Measurements from ENCODE around the gene KCNT2.
A peak's percentile ranks its signal among the peaks of the same experiment; 100 is the strongest.

The KCNT2 gene

GRCh38 chr1:196577386-196577785 is 30.9 kb downstream of the KCNT2 start:
- no peak for DNase-seq (ENCODE audit: low read depth)
- H3K4me3 ChIP-seq (ENCODE audit: control insufficient read depth, low read depth, low read length), result no peak overlapping the region
- TF ChIP-seq CTCF (conservative IDR thresholded peaks at IDR 0.05; ENCODE audit: control insufficient read depth, insufficient read depth, low read depth, low read length), result no peak

GRCh38 chr1:196573226-196573625 is 35.0 kb downstream of the KCNT2 start:
- no peak overlapping the region for H3K4me3 ChIP-seq (ENCODE audit: control insufficient read depth, low read depth, low read length)
- TF ChIP-seq CTCF (conservative IDR thresholded peaks at IDR 0.05; ENCODE audit: control insufficient read depth, insufficient read depth, low read depth, low read length), result no peak
- DNase-seq (ENCODE audit: low read depth), result no peak

DNA sequence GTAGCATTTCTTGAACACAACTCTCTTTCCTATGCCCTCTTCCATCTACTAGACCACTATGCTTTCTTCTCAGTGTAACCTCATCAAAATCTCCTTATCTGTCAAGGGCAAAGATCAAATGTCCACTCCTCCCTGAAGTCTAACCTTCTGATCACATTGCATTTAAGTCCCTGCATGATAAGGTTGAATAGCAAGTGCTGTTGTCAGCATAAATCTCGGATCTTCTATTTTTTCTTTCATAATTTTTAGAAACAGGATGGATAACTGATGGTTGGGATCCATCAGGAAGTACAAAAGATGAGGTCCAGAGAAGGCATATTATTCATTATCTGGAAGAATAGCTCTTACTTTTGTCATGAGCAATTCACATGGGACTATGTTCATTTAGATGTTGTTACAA is 41.0 kb downstream of the KCNT2 start:
- no peak for TF ChIP-seq CTCF (conservative IDR thresholded peaks at IDR 0.05; ENCODE audit: control insufficient read depth, insufficient read depth, low read depth, low read length)
- DNase-seq (ENCODE audit: low read depth), result no peak
- H3K4me3 ChIP-seq (ENCODE audit: control insufficient read depth, low read depth, low read length), result no peak overlapping the region

GRCh38 chr1:196563768-196564167 is 44.5 kb downstream of the KCNT2 start:
- TF ChIP-seq CTCF (conservative IDR thresholded peaks at IDR 0.05; ENCODE audit: control insufficient read depth, insufficient read depth, low read depth, low read length), result no peak
- no peak overlapping the region for H3K4me3 ChIP-seq (ENCODE audit: control insufficient read depth, low read depth, low read length)
- DNase-seq (ENCODE audit: low read depth), result no peak

- TF ChIP-seq CTCF (conservative IDR thresholded peaks at IDR 0.05; ENCODE audit: control insufficient read depth, insufficient read depth, low read depth, low read length), result no peak
- DNase-seq (ENCODE audit: low read depth), result no peak
- no peak overlapping the region for H3K4me3 ChIP-seq (ENCODE audit: control insufficient read depth, low read depth, low read length)
Measured at GRCh38 chr1:196559314-196559713, 48.9 kb downstream of the KCNT2 start.

DNA sequence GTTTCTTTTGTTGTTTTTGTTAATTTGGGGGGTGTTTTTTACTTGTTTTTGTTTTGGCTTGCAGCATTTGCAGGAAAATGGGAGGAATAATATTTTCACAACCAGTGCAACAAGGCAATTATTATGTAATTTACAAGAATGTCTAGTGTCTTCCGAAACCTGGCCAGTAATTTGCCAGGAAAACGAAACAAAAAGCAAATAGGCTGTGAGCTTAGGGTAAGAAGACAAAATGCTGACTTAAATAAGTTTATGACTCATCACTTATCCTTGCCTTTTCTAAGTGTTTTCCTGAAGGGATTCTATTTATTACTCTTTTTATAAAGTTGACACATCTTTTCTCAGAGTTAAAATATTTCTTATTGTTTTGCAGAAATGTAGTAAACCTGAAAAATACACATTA is 49.8 kb downstream of the KCNT2 start:
- peak overlapping the region; percentile 44 for H3K4me3 ChIP-seq (ENCODE audit: control insufficient read depth, low read depth, low read length)
- peak; percentile 86 for DNase-seq (ENCODE audit: low read depth)
- TF ChIP-seq CTCF (conservative IDR thresholded peaks at IDR 0.05; ENCODE audit: control insufficient read depth, insufficient read depth, low read depth, low read length), result no peak

GRCh38 chr1:196557797-196558196 is 50.4 kb downstream of the KCNT2 start:
- peak; percentile 32 for DNase-seq (ENCODE audit: low read depth)
- no peak for TF ChIP-seq CTCF (conservative IDR thresholded peaks at IDR 0.05; ENCODE audit: control insufficient read depth, insufficient read depth, low read depth, low read length)
- peak overlapping the region; percentile 44 for H3K4me3 ChIP-seq (ENCODE audit: control insufficient read depth, low read depth, low read length)
